Urinary bladder (tissue), 4 donors: Measurements from ENCODE around the gene LHFPL6. TPM values are rescaled to one million over a fixed set of nuclear protein-coding genes. Genes with fewer than 3 reads are reported as not detected.

Experiments
- DNase-seq: peaks from one replicate; pipeline ENCODE4 v3.0.0-alpha.2; 2015; ENCODE audit errors: extremely low spot score
- H3K27ac ChIP-seq: one replicate; pipeline ENCODE4 v1.5.1; 2013; ENCODE audit warnings: low read depth, mild to moderate bottlenecking, moderate library complexity
- H3K36me3 ChIP-seq: one replicate; pipeline ENCODE4 v1.6.1; 2013; ENCODE audit warnings: mild to moderate bottlenecking, moderate library complexity; ENCODE audit not compliant: insufficient read depth
- H3K4me1 ChIP-seq: one replicate; pipeline ENCODE4 v1.6.1; 2013; ENCODE audit warnings: mild to moderate bottlenecking, moderate library complexity; ENCODE audit not compliant: insufficient read depth
- H3K4me3 ChIP-seq: one replicate; pipeline ENCODE4 v1.5.1; 2013; ENCODE audit warnings: low read depth, low read length
- WGBS: extraction: QIAGEN DNeasy Blood & Tissue Kit; methylation state at CpG from one replicate; pipeline ENCODE4 v1.1.7; 2013; 5-methylcytosine and 5-hydroxymethylcytosine counted together
- polyA plus RNA-seq: library from polyadenylated mRNA; stranded (reverse); fragments of 200-250 nt; gene quantifications from one replicate; pipeline ENCODE4 v1.2.3, GENCODE V29; 2013
- total RNA-seq: library from RNA; depleted of rRNA; stranded (reverse); fragments of >200 nt; gene quantifications from one replicate; pipeline ENCODE4 v1.2.3, GENCODE V29; 2014
- donor health status: healthy with polysubstance abuse.
- donor health status: healthy.

The LHFPL6 gene
- total and polyA plus RNA-seq, 2 donors = 84.3 to 89.9 TPM

GRCh38 chr13:39585219-39585618 lies 17.8 kb downstream of the LHFPL6 start:
- Histone ChIP-seq H3K36me3 (no peaks in the 10 kb centered on the region), H3K27ac (no peak overlapping the region), H3K4me1 (no peaks in the 10 kb centered on the region), H3K4me3 (no peak overlapping the region)
- no peak for DNase-seq
- 57% methylated on average over 3 of the region's 3 CpGs for WGBS

GRCh38 chr13:39580881-39581575 lies 22.0 kb downstream of the LHFPL6 start:
- 60% methylated on average over 5 of the region's 5 CpGs for whole genome bisulfite sequencing
- Histone ChIP-seq H3K27ac (no peak overlapping the region), H3K4me3 (no peak overlapping the region), H3K4me1 (no peaks in the 10 kb centered on the region), H3K36me3 (no peaks in the 10 kb centered on the region)
- no peak for DNase-seq

DNA sequence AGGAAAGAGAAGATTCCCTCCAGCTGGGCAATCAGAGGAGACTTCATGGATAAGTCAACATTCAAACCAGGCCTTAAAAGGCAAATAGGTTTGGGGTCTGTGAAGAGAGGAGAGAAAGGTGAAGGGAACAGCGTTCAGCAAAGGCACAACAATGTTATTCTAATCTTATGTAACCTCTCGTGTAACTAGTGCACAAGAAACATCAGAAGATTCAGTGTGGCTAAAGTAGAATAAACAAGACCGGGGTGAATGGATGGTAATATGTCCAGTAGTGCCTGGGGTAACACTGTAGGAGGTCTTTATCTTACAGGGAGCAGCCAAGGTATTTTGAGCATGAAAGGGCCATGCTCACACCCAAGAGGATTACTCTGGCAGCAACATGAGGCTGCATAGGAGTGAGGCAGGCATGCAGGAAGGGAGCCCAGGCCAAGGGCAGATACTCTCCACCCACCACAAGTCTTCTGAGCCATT lies 24.1 kb downstream of the LHFPL6 start:
- Histone ChIP-seq H3K4me1 (no peaks in the 10 kb centered on the region), H3K4me3 (no peak overlapping the region), H3K27ac (no peak overlapping the region), H3K36me3 (no peaks in the 10 kb centered on the region)
- DNase-seq = no peak
- WGBS = 69% methylated on average over 3 of the region's 3 CpGs

DNA sequence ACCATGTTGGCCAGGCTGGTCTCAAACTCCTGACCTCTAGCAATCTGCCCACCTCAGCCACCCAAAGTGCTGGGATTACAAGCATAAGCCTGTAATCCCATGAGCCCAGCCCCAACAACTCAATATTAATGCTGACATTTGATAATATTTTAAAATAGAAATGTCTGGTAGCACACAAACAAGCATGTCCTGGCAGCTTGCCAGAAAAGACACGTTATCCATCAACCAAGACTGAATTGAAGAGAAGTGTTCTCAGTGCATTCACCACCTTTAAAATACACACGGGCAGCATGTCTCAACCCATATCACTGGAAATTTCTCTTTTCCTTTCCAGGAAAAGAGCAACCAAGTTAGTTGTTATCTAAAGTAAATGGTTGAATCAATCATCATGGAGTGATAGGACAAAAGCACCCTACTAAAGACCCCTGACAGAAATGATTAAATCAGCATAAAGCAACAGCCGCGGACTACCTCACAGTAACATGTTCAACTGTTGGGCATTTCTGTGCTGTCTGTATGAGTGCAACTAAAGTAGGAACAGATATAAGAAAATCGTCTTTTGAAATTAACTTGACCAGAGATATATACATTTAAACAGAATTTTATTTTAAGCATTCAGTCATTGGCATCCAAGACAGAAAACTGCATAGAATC lies 25.0 kb downstream of the LHFPL6 start:
- H3K4me1 ChIP-seq = no peaks in the 10 kb centered on the region
- H3K27ac ChIP-seq = no peak overlapping the region
- H3K36me3 ChIP-seq = no peaks in the 10 kb centered on the region
- no peak for DNase-seq
- no peak overlapping the region for H3K4me3 ChIP-seq
- 87% methylated on average over 5 of the region's 5 CpGs for WGBS

GRCh38 chr13:39577203-39577602 lies 25.8 kb downstream of the LHFPL6 start:
- Histone ChIP-seq H3K4me3 (no peak overlapping the region), H3K4me1 (no peaks in the 10 kb centered on the region), H3K36me3 (no peaks in the 10 kb centered on the region), H3K27ac (no peak overlapping the region)
- no peak for DNase-seq
- WGBS = 93% methylated on average over 2 of the region's 2 CpGs

- no peaks in the 10 kb centered on the region for H3K4me1 ChIP-seq
- WGBS = 91% methylated on average over 11 of the region's 11 CpGs
- DNase-seq = no peak
- H3K27ac ChIP-seq = no peak overlapping the region
- H3K36me3 ChIP-seq = no peaks in the 10 kb centered on the region
- no peak overlapping the region for H3K4me3 ChIP-seq
Measured at GRCh38 chr13:39575641-39576238, 27.3 kb downstream of the LHFPL6 start.

- WGBS = 96% methylated on average over 15 of the region's 15 CpGs
- Histone ChIP-seq H3K36me3 (no peaks in the 10 kb centered on the region), H3K4me1 (no peaks in the 10 kb centered on the region), H3K27ac (no peak overlapping the region), H3K4me3 (no peak overlapping the region)
- no peak for DNase-seq
Measured at GRCh38 chr13:39571502-39572092, 31.4 kb downstream of the LHFPL6 start.

GRCh38 chr13:39567569-39567968 lies 35.4 kb downstream of the LHFPL6 start:
- H3K27ac ChIP-seq = no peak overlapping the region
- WGBS = 76% methylated on average over 1 of the region's 1 CpG
- H3K4me3 ChIP-seq = no peak overlapping the region
- H3K36me3 ChIP-seq = no peaks in the 10 kb centered on the region
- DNase-seq = no peak
- H3K4me1 ChIP-seq = no peaks in the 10 kb centered on the region

GRCh38 chr13:39566216-39566869 lies 36.6 kb downstream of the LHFPL6 start:
- WGBS = 95% methylated on average over 8 of the region's 8 CpGs
- Histone ChIP-seq H3K27ac (no peak overlapping the region), H3K4me3 (no peak overlapping the region), H3K4me1 (no peaks in the 10 kb centered on the region), H3K36me3 (no peaks in the 10 kb centered on the region)
- no peak for DNase-seq

DNA sequence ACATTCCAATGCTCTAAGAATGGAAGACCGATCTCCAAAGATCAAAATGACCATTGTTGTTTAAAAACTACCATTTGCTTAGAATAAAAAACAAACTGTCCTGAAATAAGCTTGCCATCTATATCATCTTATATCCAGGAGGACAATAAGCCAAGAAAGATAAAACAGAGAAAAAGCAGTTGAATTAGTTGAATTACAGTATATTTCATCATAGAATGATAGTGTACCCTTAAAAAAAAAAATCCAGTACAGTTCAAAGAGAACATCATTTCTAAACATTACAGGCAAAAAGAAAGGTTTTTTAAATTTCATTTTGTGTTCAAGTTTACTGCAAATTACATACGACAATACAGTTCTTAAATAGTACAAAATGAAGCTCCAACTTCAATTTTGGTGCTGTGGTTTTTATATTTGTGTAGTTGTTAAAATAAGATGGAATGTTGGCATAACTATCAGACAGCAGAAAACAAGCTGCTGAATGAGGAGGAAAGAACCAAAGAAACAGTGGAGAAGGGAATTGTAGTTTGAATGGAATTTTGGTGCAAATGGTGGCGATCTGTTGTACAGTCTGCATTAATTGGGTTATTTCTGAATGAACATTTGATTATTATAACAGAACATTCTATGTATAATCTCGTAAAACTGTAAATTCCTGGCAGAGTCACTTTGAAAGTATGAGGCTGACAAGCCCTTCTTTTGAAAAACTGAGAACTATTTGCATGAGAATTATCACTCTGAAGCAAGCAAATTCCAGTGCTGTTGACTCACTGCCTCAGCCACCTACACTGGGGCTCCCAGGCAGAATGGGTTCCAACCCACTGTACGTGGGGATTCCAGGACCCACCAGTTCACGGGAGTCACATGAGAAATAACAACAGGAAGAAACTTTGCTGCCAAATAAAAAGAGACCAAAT lies 37.7 kb downstream of the LHFPL6 start:
- WGBS = 29% methylated on average over 6 of the region's 6 CpGs
- Histone ChIP-seq H3K4me1 (no peaks in the 10 kb centered on the region), H3K4me3 (no peak overlapping the region), H3K36me3 (no peaks in the 10 kb centered on the region), H3K27ac (no peak overlapping the region)
- no peak for DNase-seq

DNA sequence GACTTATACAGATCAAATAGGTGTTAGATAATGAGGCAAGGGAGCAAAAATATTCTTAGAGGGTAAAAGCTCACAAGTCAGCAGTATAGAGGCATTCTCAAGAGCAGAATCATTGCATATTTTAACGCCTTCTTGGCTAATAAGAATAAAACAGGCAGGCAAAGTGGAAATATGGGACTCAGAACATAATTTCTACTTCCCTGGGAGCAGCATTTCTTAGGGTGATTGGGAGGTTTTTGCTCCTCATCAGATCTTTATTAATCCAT lies 39.6 kb downstream of the LHFPL6 start:
- no peak for DNase-seq
- WGBS = 89% methylated on average over 1 of the region's 1 CpG
- H3K36me3 ChIP-seq = no peaks in the 10 kb centered on the region
- no peak overlapping the region for H3K4me3 ChIP-seq
- H3K27ac ChIP-seq = no peak overlapping the region
- no peaks in the 10 kb centered on the region for H3K4me1 ChIP-seq

DNA sequence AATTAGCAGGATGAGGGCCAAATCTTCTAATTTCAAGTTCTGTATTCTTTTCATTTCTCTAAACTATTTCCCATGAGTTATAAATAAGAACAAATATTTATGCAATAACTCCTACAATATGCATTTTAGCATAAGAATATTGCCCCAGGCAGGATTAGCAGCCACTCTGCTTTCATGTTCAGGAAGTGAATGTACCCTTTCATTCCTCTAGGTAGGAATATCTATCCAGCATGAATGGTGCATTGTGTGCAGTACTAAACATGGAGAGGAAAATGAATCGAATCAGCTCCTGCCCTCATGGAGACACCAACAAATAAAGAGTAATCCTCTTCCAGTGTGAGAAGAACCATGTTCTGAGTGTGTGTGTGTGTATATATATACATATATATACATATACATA lies 41.0 kb downstream of the LHFPL6 start:
- H3K4me3 ChIP-seq = no peak overlapping the region
- H3K27ac ChIP-seq = no peak overlapping the region
- DNase-seq = no peak
- H3K4me1 ChIP-seq = no peaks in the 10 kb centered on the region
- WGBS = 91% methylated on average over 1 of the region's 1 CpG
- H3K36me3 ChIP-seq = no peaks in the 10 kb centered on the region

DNA sequence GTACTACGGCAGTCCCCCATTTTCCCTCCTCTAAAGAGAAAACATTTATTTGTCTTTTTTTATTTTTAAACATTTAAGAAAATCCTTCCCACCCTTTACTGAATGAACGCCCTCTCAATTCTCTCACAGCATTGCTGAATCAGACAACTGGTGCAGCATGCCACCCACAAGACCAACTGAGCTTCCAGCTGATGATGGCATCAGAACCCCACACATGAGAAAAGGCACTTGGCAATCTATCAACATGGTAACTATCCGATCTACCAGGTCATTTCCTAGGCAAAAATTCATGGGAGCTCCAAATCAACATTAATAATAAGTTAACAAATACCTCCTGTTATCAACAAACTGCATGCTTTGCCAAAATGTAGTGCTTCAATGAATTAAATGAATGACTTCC lies 43.1 kb downstream of the LHFPL6 start:
- no peaks in the 10 kb centered on the region for H3K36me3 ChIP-seq
- no peak overlapping the region for H3K4me3 ChIP-seq
- H3K27ac ChIP-seq = no peak overlapping the region
- no peak for DNase-seq
- no peaks in the 10 kb centered on the region for H3K4me1 ChIP-seq
- WGBS = 90% methylated on average over 3 of the region's 3 CpGs
